ENCODE measurements around the gene OSGIN1.

OSGIN1 gene

DNA sequence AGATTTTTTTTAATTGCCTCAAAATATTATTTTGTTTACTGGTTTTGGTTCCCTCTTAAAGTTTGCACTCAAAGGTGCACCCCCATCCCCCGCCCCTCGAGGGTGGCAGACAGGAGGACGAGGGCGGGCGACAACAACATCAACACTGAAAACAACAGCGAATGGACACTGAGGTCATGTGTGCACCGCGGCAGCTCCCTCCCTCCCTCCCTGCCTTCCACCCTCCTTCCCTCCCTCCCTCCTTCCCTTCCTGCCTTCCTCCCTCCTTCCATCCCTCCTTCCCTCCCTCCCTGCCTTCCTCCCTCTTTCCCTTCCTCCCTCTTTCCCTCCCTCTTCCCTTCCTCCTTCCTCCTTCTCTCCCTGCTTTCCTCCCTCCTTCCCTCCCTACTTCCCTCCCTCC, 1.5 kb upstream of the OSGIN1 start:
- TF ChIP-seq, protein P1, sequence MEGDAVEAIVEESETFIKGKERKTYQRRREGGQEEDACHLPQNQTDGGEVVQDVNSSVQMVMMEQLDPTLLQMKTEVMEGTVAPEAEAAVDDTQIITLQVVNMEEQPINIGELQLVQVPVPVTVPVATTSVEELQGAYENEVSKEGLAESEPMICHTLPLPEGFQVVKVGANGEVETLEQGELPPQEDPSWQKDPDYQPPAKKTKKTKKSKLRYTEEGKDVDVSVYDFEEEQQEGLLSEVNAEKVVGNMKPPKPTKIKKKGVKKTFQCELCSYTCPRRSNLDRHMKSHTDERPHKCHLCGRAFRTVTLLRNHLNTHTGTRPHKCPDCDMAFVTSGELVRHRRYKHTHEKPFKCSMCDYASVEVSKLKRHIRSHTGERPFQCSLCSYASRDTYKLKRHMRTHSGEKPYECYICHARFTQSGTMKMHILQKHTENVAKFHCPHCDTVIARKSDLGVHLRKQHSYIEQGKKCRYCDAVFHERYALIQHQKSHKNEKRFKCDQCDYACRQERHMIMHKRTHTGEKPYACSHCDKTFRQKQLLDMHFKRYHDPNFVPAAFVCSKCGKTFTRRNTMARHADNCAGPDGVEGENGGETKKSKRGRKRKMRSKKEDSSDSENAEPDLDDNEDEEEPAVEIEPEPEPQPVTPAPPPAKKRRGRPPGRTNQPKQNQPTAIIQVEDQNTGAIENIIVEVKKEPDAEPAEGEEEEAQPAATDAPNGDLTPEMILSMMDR (IDR thresholded peaks at IDR 0.05; ENCODE audit: borderline replicate concordance, control extremely low read depth, extremely low read depth, insufficient read depth, missing control alignments): no peak
- in situ Hi-C loops (cut with MboI; ENCODE audit: low sequenced_read_pairs, unreplicated experiment): loop anchor here (25.0 kb wide), 2 partner anchors 111 to 536 kb away; no protein-coding TSS in a partner anchor
- DNase-seq (ENCODE audit: low spot score): no peak

DNA sequence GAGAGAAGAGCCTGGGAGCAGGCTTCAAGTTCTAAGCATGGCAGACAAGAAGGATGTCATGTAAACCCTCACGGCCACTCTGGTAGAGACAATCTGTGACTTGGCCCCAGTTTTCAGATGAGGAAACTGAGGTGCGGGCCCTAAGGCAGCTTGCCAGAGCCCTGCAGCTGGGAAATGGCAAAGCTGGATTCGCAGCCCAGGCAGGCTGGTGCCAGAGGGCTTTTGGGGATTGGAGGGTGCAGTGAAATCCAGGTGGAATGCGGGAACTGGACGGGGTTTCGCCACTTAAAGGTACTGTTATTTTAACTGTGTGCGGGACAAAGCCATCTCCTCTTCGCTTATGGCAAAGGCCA, 477 bp upstream of the OSGIN1 start:
- no peak for DNase-seq (ENCODE audit: low spot score)
- in situ Hi-C loops (cut with MboI; ENCODE audit: low sequenced_read_pairs, unreplicated experiment): loop anchor here (25.0 kb wide), 2 partner anchors 110 to 535 kb away; no protein-coding TSS in a partner anchor

DNA sequence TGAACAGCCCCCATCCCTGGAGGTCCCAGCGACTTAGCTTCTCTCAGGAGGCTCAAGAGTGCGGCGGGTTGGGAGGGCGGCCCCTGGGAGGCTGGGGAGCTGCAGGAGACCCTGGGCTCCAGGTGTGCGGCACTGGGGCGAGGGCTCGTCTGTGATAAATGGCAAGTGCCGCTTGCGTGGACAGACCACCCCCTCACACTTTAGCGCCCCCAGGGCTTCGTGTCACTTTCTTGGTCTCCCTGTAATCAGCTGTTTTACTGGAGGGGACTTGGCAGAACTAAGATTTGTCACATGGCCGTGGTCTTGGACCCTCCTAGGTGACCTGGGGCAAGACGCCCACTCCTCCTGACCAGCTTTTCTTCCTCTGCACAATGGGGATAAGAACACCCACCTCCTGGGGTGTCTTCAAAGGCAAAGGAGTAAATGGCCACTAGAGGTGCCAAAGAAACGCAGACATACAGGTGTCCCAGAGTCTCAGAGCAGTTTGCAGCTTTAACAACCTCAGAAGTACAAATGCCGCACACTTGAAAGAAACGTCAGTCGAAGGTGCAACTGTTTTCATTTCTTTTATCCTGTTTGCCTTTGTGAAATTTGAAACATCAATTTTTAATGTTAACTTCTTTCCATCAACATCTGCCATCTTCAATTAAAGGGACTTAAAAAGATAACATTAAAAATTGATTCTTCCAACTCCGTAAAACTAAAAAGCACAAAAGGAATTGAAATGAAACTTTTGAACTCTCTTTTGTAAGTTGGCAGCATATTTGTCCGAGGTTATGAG, 946 bp downstream of the OSGIN1 start:
- DNase-seq (ENCODE audit: low spot score): peak; percentile 77
- in situ Hi-C loops (cut with MboI; ENCODE audit: low sequenced_read_pairs, unreplicated experiment): loop anchor here (25.0 kb wide), 2 partner anchors 108 to 533 kb away; no protein-coding TSS in a partner anchor
- TF ChIP-seq, protein P1 (IDR thresholded peaks at IDR 0.05; ENCODE audit: borderline replicate concordance, control extremely low read depth, extremely low read depth, insufficient read depth, missing control alignments): peak; percentile 44

More for the DNA sequence above, 477 bp upstream of the OSGIN1 start:
- TF ChIP-seq, protein P1 (IDR thresholded peaks at IDR 0.05; ENCODE audit: borderline replicate concordance, control extremely low read depth, extremely low read depth, insufficient read depth, missing control alignments): no peak

DNA sequence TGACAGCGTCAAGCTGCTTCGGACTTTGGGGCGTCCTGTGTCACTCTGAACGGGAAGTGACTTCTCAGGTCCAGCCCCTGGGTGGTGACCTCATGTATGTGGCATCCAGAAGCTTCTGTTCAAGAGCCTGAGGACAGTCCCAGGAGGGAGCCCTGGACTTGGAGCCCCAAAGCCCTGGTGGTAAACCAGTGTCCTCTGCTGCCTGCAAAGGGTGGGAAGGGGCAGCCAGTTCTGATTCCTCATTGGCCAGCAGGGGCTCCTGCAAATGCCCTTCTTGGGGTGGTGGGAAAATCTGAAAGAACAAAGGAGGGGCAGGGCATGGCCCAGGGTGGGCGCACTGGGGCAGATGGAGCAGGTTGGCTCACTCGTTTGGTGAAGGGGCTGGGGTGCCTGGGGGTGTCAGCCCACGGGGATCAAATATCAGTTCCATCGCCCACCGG, 1.6 kb downstream of the OSGIN1 start:
- in situ Hi-C loops (cut with MboI; ENCODE audit: low sequenced_read_pairs, unreplicated experiment): loop anchor here (25.0 kb wide), 2 partner anchors 108 to 533 kb away; no protein-coding TSS in a partner anchor
- no peak for DNase-seq (ENCODE audit: low spot score)
- TF ChIP-seq, protein P1 (IDR thresholded peaks at IDR 0.05; ENCODE audit: borderline replicate concordance, control extremely low read depth, extremely low read depth, insufficient read depth, missing control alignments): no peak

DNA sequence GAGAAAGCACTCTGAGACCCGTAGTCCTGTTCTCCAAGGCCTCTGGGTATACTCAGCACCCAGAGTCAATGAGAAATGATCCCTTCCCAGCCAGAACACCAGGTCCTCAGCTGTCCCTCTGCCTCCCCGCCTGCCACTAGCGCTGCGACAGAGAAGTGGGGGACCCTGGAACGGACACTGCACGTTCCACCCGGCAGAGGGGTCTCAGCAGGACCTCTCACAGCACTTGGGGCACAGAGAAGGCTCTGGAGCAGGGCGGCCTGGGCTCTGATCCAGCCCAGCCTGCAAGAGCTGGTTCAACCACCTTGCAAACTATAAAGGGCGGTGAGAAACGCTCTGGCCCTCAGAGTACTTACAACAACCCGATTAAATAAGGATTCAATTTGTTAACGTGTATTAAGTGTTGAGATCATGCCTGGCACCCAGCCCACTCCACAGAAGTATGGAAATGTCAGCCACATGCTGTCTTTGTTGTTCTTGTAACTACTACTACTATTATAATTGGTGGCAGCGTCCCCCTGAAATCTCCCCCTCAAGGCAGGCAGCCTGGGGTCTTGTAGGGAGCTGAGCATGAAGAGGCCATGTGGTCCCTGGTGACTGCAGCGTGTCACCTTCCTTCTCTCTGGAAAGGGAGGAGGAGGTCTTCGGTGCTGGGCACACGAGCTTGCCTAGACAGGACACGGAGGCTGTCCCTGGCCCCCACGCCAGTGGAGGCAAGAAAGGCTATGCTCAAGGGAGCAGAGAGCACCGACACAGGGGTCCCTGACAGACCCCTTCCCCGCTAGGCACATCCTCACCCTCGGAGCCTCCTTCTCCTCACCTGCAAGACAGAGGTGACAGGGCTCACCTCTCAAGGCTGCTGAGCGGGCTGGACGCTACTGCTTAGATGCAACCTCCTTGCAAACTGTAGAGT, 2.4 kb downstream of the OSGIN1 start:
- TF ChIP-seq, protein P1 (IDR thresholded peaks at IDR 0.05; ENCODE audit: borderline replicate concordance, control extremely low read depth, extremely low read depth, insufficient read depth, missing control alignments): no peak
- no peak for DNase-seq (ENCODE audit: low spot score)
- in situ Hi-C loops (cut with MboI; ENCODE audit: low sequenced_read_pairs, unreplicated experiment): loop anchor here (25.0 kb wide), 2 partner anchors 107 to 532 kb away; no protein-coding TSS in a partner anchor

Measured in GM13976 (cell line).